H9 (cell line): ENCODE measurements around the gene CTNNA3. TPM values are rescaled to one million over a fixed set of nuclear protein-coding genes. Genes with fewer than 3 reads are reported as not detected.

Experiments used
- DNase-seq: peaks from one replicate; pipeline ENCODE4 v3.0.0-alpha.2; 2017
- H2AFZ ChIP-seq: one replicate; pipeline ENCODE4 v1.6.1; 2013; ENCODE audit warnings: mild to moderate bottlenecking, low read length, control low read depth, moderate library complexity
- H2AK5ac ChIP-seq: 2 replicates; pipeline ENCODE4 v1.6.1; 2013; ENCODE audit warnings: low read length, control low read depth, mixed read lengths; ENCODE audit not compliant: insufficient read length
- H2BK120ac ChIP-seq: one replicate; pipeline ENCODE4 v1.6.1; 2013; ENCODE audit warnings: low read depth, mild to moderate bottlenecking, low read length, control low read depth, inconsistent platforms; ENCODE audit not compliant: poor library complexity, severe bottlenecking
- H2BK12ac ChIP-seq: 2 replicates; pipeline ENCODE4 v1.6.1; 2013; ENCODE audit warnings: low read length, control low read depth, mixed read lengths, low read depth; ENCODE audit not compliant: insufficient read length
- H2BK15ac ChIP-seq: 2 replicates; pipeline ENCODE4 v1.6.1; 2013; ENCODE audit warnings: low read depth, low read length, control low read depth
- H2BK20ac ChIP-seq: one replicate; pipeline ENCODE4 v1.6.1; 2013; ENCODE audit warnings: low read depth, mild to moderate bottlenecking, low read length, control low read depth, inconsistent platforms; ENCODE audit not compliant: poor library complexity, severe bottlenecking
- H2BK5ac ChIP-seq: 2 replicates; pipeline ENCODE4 v1.6.1; 2013; ENCODE audit warnings: low read length, control low read depth, mixed read lengths; ENCODE audit not compliant: insufficient read length
- H3K14ac ChIP-seq: 2 replicates; pipeline ENCODE4 v1.6.1; 2013; ENCODE audit warnings: low read length, control low read depth; ENCODE audit not compliant: insufficient read depth
- H3K18ac ChIP-seq: 2 replicates; pipeline ENCODE4 v1.6.1; 2013; ENCODE audit warnings: low read depth, mild to moderate bottlenecking, mixed read lengths, low read length, control low read depth; ENCODE audit not compliant: insufficient read length
- H3K23ac ChIP-seq: 2 replicates; pipeline ENCODE4 v1.6.1; 2013; ENCODE audit warnings: low read length, control low read depth, mixed read lengths, low read depth; ENCODE audit not compliant: insufficient read length
- H3K23me2 ChIP-seq: 2 replicates; pipeline ENCODE4 v1.6.1; 2013; ENCODE audit warnings: low read depth, mild to moderate bottlenecking, mixed read lengths, low read length, control low read depth; ENCODE audit not compliant: insufficient read length, poor library complexity, severe bottlenecking
- H3K27ac ChIP-seq: 2 replicates; pipeline ENCODE4 v1.5.1; 2013; ENCODE audit warnings: low read length, control low read depth, mixed read lengths, low read depth; ENCODE audit not compliant: insufficient read length
- H3K27me3 ChIP-seq: 2 replicates; pipeline ENCODE4 v1.6.1; 2013; ENCODE audit warnings: low read length, control low read depth, inconsistent platforms; ENCODE audit not compliant: insufficient read depth
- H3K4ac ChIP-seq: 2 replicates; pipeline ENCODE4 v1.6.1; 2013; ENCODE audit warnings: low read depth, mild to moderate bottlenecking, control low read depth, inconsistent platforms, low read length, moderate library complexity
- H3K4me1 ChIP-seq: 2 replicates; pipeline ENCODE4 v1.6.1; 2013; ENCODE audit warnings: low read length, control low read depth, inconsistent platforms; ENCODE audit not compliant: insufficient read depth
- H3K4me2 ChIP-seq: 2 replicates; pipeline ENCODE4 v1.6.1; 2013; ENCODE audit warnings: low read length, control low read depth, mixed read lengths; ENCODE audit not compliant: insufficient read length, insufficient read depth
- H3K56ac ChIP-seq: 2 replicates; pipeline ENCODE4 v1.6.1; 2013; ENCODE audit warnings: low read depth, mild to moderate bottlenecking, mixed read lengths, low read length, control low read depth; ENCODE audit not compliant: insufficient read length
- H3K79me1 ChIP-seq: 2 replicates; pipeline ENCODE4 v1.6.1; 2013; ENCODE audit warnings: low read depth, mild to moderate bottlenecking, moderate library complexity, low read length, control low read depth, inconsistent platforms; ENCODE audit not compliant: insufficient read depth, poor library complexity, severe bottlenecking
- H3K79me2 ChIP-seq: 2 replicates; pipeline ENCODE4 v1.6.1; 2013; ENCODE audit warnings: low read length, control low read depth, inconsistent platforms; ENCODE audit not compliant: insufficient read depth
- H3K9ac ChIP-seq: 2 replicates; pipeline ENCODE4 v1.6.1; 2013; ENCODE audit warnings: low read length, control low read depth, mixed read lengths; ENCODE audit not compliant: insufficient read length; ENCODE audit errors: extremely low read depth
- H3K9me3 ChIP-seq: one replicate; pipeline ENCODE4 v1.6.1; 2013; ENCODE audit warnings: low read depth, low read length, inconsistent platforms; ENCODE audit not compliant: control insufficient read depth
- H3T11ph ChIP-seq: one replicate; pipeline ENCODE4 v1.6.1; 2013; ENCODE audit warnings: mild to moderate bottlenecking, low read length, control low read depth, inconsistent platforms
- H4K20me1 ChIP-seq: one replicate; pipeline ENCODE4 v1.6.1; 2013; ENCODE audit not compliant: control insufficient read depth, insufficient read length, insufficient read depth
- H4K5ac ChIP-seq: 2 replicates; pipeline ENCODE4 v1.6.1; 2013; ENCODE audit warnings: low read depth, mild to moderate bottlenecking, mixed read lengths, low read length, control low read depth; ENCODE audit not compliant: insufficient read length
- H4K8ac ChIP-seq: replicated peaks from 2 replicates; pipeline ENCODE4 v1.6.1; 2013; ENCODE audit warnings: low read length, control low read depth, mixed read lengths, low read depth; ENCODE audit not compliant: insufficient read length
- H4K91ac ChIP-seq: 2 replicates; pipeline ENCODE4 v1.6.1; 2013; ENCODE audit warnings: low read depth, mild to moderate bottlenecking, moderate library complexity, mixed read lengths, low read length, control low read depth; ENCODE audit not compliant: insufficient read length
- H3K27ac Mint-ChIP-seq, 3 experiments: 2 replicates in 2 of 3; 3 replicates in 1 of 3; pipeline ENCODE4 v1.8.0; 2020 to 2021; ENCODE audit warnings: mixed read lengths in 3 of 3, mild to moderate bottlenecking in 1 of 3, moderate library complexity in 1 of 3
- H3K27me3 Mint-ChIP-seq: 2 replicates; pipeline ENCODE4 v1.8.0; 2021; ENCODE audit warnings: low read depth, mild to moderate bottlenecking, moderate library complexity, mixed read lengths
- H3K36me3 Mint-ChIP-seq, 3 experiments: 2 replicates in 2 of 3; 3 replicates in 1 of 3; pipeline ENCODE4 v1.8.0; 2020 to 2021; ENCODE audit warnings: low read depth in 3 of 3, mixed read lengths in 3 of 3; ENCODE audit not compliant: insufficient read depth in 1 of 3
- H3K4me1 Mint-ChIP-seq, 2 experiments: 2 replicates each; pipeline ENCODE4 v1.8.0; 2020; ENCODE audit warnings: mixed read lengths in 2 of 2
- H3K4me3 Mint-ChIP-seq, 2 experiments: 2 replicates in 1 of 2; 3 replicates in 1 of 2; pipeline ENCODE4 v1.8.0; 2020 to 2021; ENCODE audit warnings: mild to moderate bottlenecking in 2 of 2, mixed read lengths in 2 of 2, moderate library complexity in 1 of 2
- H3K9me3 Mint-ChIP-seq, 2 experiments: 2 replicates in 1 of 2; 3 replicates in 1 of 2; pipeline ENCODE4 v1.8.0; 2020; ENCODE audit warnings: mild to moderate bottlenecking in 2 of 2, mixed read lengths in 2 of 2, moderate library complexity in 1 of 2
- WGBS: extraction: QIAGEN DNeasy Blood & Tissue Kit; methylation state at CpG from one replicate; pipeline ENCODE4 v1.1.7; 2013; ENCODE audit warnings: missing lambda C conversion rate, low lambda C conversion rate, mixed read lengths; ENCODE audit not compliant: insufficient read length; ENCODE audit errors: extremely low coverage; 5-methylcytosine and 5-hydroxymethylcytosine counted together
- total RNA-seq: library from RNA; stranded (reverse); gene quantifications from 2 replicates; pipeline ENCODE4 v1.2.1, GENCODE V29; 2021
- TF ChIP-seq, protein P1 (sequence below): fragments of 200-600 bp; sonication (generic); conservative IDR thresholded peaks from 3 replicates; pipeline ENCODE4 v1.8.0; 2021; ENCODE audit warnings: antibody characterized with exemption, mild to moderate bottlenecking

The CTNNA3 gene
- total RNA-seq, 1 experiment from 2014 or later: 3.3 TPM

- Histone ChIP-seq H3K9me3 (no peaks in the 10 kb centered on the region), H3K79me1 (no peaks in the 10 kb centered on the region)
- no CpG with 5 or more reads among the region's 4 CpGs for WGBS
Observed at GRCh38 chr10:67518756-67519155, 177.2 kb downstream of the CTNNA3 start.

More at GRCh38 chr10:67518756-67519155, 177.2 kb downstream of the CTNNA3 start:
- no peak overlapping the region for H4K8ac ChIP-seq
- H3K23ac ChIP-seq: no peak overlapping the region
- no peak overlapping the region for H4K91ac ChIP-seq
- no peak overlapping the region for H3K14ac ChIP-seq
- no peak overlapping the region for H3K4me2 ChIP-seq
- H3K4me3 Mint-ChIP-seq: no peak overlapping the region
- no peak overlapping the region for H2BK20ac ChIP-seq
- H3K27ac ChIP-seq: no peak overlapping the region
- H2BK15ac ChIP-seq: no peak overlapping the region
- TF ChIP-seq, protein P1, sequence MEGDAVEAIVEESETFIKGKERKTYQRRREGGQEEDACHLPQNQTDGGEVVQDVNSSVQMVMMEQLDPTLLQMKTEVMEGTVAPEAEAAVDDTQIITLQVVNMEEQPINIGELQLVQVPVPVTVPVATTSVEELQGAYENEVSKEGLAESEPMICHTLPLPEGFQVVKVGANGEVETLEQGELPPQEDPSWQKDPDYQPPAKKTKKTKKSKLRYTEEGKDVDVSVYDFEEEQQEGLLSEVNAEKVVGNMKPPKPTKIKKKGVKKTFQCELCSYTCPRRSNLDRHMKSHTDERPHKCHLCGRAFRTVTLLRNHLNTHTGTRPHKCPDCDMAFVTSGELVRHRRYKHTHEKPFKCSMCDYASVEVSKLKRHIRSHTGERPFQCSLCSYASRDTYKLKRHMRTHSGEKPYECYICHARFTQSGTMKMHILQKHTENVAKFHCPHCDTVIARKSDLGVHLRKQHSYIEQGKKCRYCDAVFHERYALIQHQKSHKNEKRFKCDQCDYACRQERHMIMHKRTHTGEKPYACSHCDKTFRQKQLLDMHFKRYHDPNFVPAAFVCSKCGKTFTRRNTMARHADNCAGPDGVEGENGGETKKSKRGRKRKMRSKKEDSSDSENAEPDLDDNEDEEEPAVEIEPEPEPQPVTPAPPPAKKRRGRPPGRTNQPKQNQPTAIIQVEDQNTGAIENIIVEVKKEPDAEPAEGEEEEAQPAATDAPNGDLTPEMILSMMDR: no peak
- H2AK5ac ChIP-seq: no peak overlapping the region
- H3K9me3 Mint-ChIP-seq: no peaks in the 10 kb centered on the region
- no peak for DNase-seq
- H4K20me1 ChIP-seq: no peaks in the 10 kb centered on the region
- H2AFZ ChIP-seq: no peak overlapping the region
- H3T11ph ChIP-seq: no peak overlapping the region
- no peak overlapping the region for H3K4ac ChIP-seq
- no peak overlapping the region for H3K56ac ChIP-seq
- no peaks in the 10 kb centered on the region for H3K36me3 Mint-ChIP-seq
- H3K4me1 Mint-ChIP-seq: peaks cover 0 to 2% of the 10 kb centered on the region in 2 experiments; a peak in 2 of 4 replicates
- no peak overlapping the region for H3K18ac ChIP-seq
- no peak overlapping the region for H2BK5ac ChIP-seq
- no peaks in the 10 kb centered on the region for H3K4me1 ChIP-seq
- no peaks in the 10 kb centered on the region for H3K23me2 ChIP-seq
- H4K5ac ChIP-seq: no peak overlapping the region
- no peak overlapping the region for H3K27ac Mint-ChIP-seq
- H3K9ac ChIP-seq: no peak overlapping the region
- H3K79me2 ChIP-seq: no peaks in the 10 kb centered on the region
- H2BK12ac ChIP-seq: no peak overlapping the region
- no peaks in the 10 kb centered on the region for H3K27me3 ChIP-seq
- H3K27me3 Mint-ChIP-seq: no peaks in the 10 kb centered on the region
- no peak overlapping the region for H2BK120ac ChIP-seq
